ENCODE measurements around the gene CYTH4. TPM values are rescaled to one million over a fixed set of nuclear protein-coding genes. Genes with fewer than 3 reads are reported as not detected.

The CYTH4 gene
- total RNA-seq, 4 donors from 2014 or later = 1.9 to 10.3 (median 3.4) TPM

DNA sequence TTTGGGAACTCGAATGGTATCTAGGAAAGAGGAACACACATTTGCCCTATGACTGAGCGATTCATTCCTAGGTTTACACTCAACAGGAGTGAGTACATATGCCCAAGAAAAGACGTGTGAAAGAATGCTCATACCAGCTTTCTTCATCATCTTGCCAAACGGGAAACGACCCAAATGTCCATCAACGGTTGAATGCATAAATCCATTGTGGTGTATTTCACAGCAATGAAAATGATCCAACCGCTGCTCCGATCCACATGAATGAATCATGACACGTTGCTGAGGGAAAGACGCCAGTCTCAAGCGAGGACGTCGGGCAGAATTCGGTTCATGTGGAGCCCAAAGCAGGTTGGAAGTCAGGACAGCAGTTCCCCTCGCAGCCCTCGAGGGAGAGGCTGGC lies 71.5 kb downstream of the CYTH4 start:
- no peak for DNase-seq
- 41 to 80% methylated on average over 16 of the region's 16 CpGs for WGBS, 2 donors
- peaks cover 0 to 76% (median 0%) of the 10 kb centered on the region in 4 donors for H3K27me3 ChIP-seq
- no peak for TF ChIP-seq POLR2A (IDR thresholded peaks at IDR 0.05)
- TF ChIP-seq, protein P1, sequence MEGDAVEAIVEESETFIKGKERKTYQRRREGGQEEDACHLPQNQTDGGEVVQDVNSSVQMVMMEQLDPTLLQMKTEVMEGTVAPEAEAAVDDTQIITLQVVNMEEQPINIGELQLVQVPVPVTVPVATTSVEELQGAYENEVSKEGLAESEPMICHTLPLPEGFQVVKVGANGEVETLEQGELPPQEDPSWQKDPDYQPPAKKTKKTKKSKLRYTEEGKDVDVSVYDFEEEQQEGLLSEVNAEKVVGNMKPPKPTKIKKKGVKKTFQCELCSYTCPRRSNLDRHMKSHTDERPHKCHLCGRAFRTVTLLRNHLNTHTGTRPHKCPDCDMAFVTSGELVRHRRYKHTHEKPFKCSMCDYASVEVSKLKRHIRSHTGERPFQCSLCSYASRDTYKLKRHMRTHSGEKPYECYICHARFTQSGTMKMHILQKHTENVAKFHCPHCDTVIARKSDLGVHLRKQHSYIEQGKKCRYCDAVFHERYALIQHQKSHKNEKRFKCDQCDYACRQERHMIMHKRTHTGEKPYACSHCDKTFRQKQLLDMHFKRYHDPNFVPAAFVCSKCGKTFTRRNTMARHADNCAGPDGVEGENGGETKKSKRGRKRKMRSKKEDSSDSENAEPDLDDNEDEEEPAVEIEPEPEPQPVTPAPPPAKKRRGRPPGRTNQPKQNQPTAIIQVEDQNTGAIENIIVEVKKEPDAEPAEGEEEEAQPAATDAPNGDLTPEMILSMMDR (IDR thresholded peaks at IDR 0.05) = no peak
- no peaks in the 10 kb centered on the region for H3K4me1 ChIP-seq
- intact Hi-C loops (cut with DNase I) = no loop called here
- no peak overlapping the region for H3K27ac ChIP-seq
- no peaks in the 10 kb centered on the region for H3K9me3 ChIP-seq
- H3K36me3 ChIP-seq = no peaks in the 10 kb centered on the region
- no peak overlapping the region for H3K4me3 ChIP-seq

DNA sequence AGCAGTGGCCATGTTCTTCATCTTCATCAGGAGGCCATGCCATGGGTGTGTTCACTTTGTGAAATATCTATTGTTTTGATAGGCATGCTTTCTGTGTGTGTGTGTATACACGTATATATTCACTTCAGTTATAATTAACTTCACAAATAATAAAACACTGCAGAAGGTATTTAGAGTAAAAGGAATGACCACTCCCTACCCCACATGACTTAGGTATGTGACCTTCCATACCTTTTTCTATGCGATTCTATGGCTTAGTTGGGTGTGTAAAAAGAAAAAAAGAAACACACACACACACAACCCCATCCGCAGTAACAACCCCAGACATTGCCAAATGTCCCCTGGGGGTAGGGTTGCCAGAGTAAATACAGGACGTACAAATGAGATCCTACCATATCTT lies 72.0 kb downstream of the CYTH4 start:
- H3K27me3 ChIP-seq = peaks cover 0 to 79% (median 0%) of the 10 kb centered on the region in 4 donors
- H3K27ac ChIP-seq = no peak overlapping the region
- no peaks in the 10 kb centered on the region for H3K9me3 ChIP-seq
- no peak for DNase-seq
- WGBS, 2 donors = 41 to 47% methylated on average over 4 of the region's 4 CpGs
- H3K4me1 ChIP-seq = no peaks in the 10 kb centered on the region
- intact Hi-C loops (cut with DNase I) = no loop called here
- H3K4me3 ChIP-seq = no peak overlapping the region
- H3K36me3 ChIP-seq = no peaks in the 10 kb centered on the region
- TF ChIP-seq, protein P1 (IDR thresholded peaks at IDR 0.05) = no peak
- TF ChIP-seq POLR2A (IDR thresholded peaks at IDR 0.05) = no peak

DNA sequence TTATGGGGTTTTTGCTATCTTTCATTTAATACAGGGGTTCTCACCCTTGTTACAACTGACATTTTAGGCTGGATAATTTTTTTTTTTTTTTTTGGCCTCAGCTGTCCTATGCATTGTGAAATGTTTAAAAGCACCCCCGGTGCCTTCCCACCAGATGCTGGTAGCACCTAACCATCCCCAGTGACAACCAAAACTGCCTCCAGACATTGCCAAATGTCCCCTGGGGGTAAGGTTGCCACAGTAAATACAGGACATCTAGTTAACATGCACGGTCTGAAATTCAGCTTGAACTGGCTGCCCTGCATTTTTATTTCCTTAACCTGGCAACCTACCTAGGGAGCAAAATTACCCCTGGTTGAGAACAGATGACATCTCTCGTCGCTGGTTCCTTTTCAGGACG lies 72.4 kb downstream of the CYTH4 start:
- 52 to 87% methylated on average over 4 to 5 of the region's 5 CpGs for WGBS, 2 donors
- H3K27me3 ChIP-seq = peaks cover 0 to 83% (median 0%) of the 10 kb centered on the region in 4 donors

DNA sequence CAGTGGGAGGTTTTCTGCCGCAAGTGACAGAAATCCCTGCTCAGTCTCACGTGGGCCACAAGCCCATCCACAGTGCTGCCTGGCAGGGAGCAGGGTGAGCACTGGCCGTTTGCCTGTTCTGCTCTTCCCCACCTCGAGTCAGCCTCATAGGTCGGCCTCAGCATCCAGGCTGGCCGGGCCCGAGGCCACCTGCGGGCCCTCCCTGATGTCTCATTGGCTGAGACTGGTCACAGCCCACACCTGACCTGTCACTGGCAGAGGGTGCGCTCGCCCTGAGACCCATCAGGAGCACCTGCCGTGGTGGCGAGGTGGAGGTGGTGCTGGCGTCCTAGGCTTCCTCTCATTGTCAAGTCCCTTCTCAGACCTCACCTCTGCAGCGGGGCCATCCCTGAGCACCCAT lies 72.9 kb downstream of the CYTH4 start:
- no peak for TF ChIP-seq POLR2A (IDR thresholded peaks at IDR 0.05)
- TF ChIP-seq, protein P1 (IDR thresholded peaks at IDR 0.05) = no peak
- no peak for DNase-seq
- Histone ChIP-seq H3K9me3 (no peaks in the 10 kb centered on the region), H3K27ac (no peak overlapping the region), H3K36me3 (no peaks in the 10 kb centered on the region), H3K4me3 (no peak overlapping the region), H3K4me1 (no peaks in the 10 kb centered on the region), H3K27me3 (peaks cover 0 to 88% (median 0%) of the 10 kb centered on the region in 4 donors)
- intact Hi-C loops (cut with DNase I) = no loop called here
- 72 to 93% methylated on average over 5 to 8 of the region's 14 CpGs for WGBS, 2 donors

More for the DNA sequence above, 72.4 kb downstream of the CYTH4 start:
- intact Hi-C loops (cut with DNase I) = no loop called here
- no peaks in the 10 kb centered on the region for H3K9me3 ChIP-seq
- H3K4me1 ChIP-seq = no peaks in the 10 kb centered on the region
- H3K36me3 ChIP-seq = no peaks in the 10 kb centered on the region
- H3K27ac ChIP-seq = no peak overlapping the region
- DNase-seq = no peak
- no peak for TF ChIP-seq POLR2A (IDR thresholded peaks at IDR 0.05)
- TF ChIP-seq, protein P1 (IDR thresholded peaks at IDR 0.05) = no peak
- no peak overlapping the region for H3K4me3 ChIP-seq

DNA sequence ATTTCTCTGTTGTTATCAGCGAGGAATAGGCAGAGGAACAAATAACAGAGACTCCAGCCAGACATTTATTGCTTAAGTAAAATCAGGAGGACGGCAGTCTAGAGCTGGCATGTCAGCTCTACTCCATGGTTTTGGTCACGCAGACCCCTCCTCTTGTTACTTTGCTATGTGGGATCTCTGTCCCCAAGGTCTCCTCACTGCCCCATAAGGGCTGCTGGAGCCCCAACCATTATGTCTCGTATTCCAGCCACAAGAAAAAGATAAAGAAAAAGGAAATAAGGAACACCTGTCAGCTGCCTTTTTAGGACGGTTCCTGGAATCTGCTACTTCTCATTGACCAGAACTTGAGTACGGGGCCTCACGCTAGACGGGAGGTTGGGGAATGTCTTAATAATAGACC lies 74.6 kb downstream of the CYTH4 start:
- Histone ChIP-seq H3K27ac (no peak overlapping the region), H3K36me3 (no peaks in the 10 kb centered on the region), H3K27me3 (peaks cover 0 to 85% (median 0%) of the 10 kb centered on the region in 4 donors), H3K9me3 (no peaks in the 10 kb centered on the region), H3K4me3 (no peak overlapping the region), H3K4me1 (no peaks in the 10 kb centered on the region)
- intact Hi-C loops (cut with DNase I) = no loop called here
- TF ChIP-seq POLR2A (IDR thresholded peaks at IDR 0.05) = no peak
- TF ChIP-seq, protein P1 (IDR thresholded peaks at IDR 0.05) = no peak
- WGBS, 2 donors = 67 to 73% methylated on average over 8 of the region's 8 CpGs
- no peak for DNase-seq
